K562 (cell line): ENCODE data around the gene MOB4. TPM values are rescaled to one million over a fixed set of nuclear protein-coding genes. Genes with fewer than 3 reads are reported as not detected.

Source experiments
- DDX20 ChIP-seq: fragments of 450-650 bp; IDR thresholded peaks from 2 replicates; pipeline ENCODE4 v1.6.1; 2016; ENCODE audit warnings: missing genetic modification characterization, low read depth, mild to moderate bottlenecking, missing compliant biosample characterization, moderate library complexity
- EHMT2 ChIP-seq: fragments of 450-650 bp; IDR thresholded peaks from 2 replicates; pipeline ENCODE4 v1.6.1; 2018; ENCODE audit warnings: antibody characterized with exemption
- JUND ChIP-seq, 2 experiments: IDR thresholded peaks; 2 replicates in 1 of 2; 3 replicates in 1 of 2; pipeline ENCODE4 v1.6.1; 2011; ENCODE audit warnings: borderline replicate concordance in 2 of 2, low read depth in 2 of 2, low read length in 2 of 2, improper control_type of control experiment in 1 of 2, missing biosample characterization in 1 of 2, missing genetic modification characterization in 1 of 2, missing genetic modification reagents in 1 of 2
- KDM5B ChIP-seq: fragments of 200-600 bp; sonication (generic); IDR thresholded peaks from 2 replicates; pipeline ENCODE4 v1.6.1; 2012; ENCODE audit warnings: low read depth, mild to moderate bottlenecking, moderate library complexity, low read length, control low read depth, inconsistent platforms; ENCODE audit not compliant: insufficient replicate concordance
- MAFF ChIP-seq: IDR thresholded peaks from 2 replicates; pipeline ENCODE4 v1.6.1; 2012; ENCODE audit warnings: low read length, improper control_type of control experiment
- NFIX ChIP-seq: fragments of 250-450 bp; sonication (Bioruptor Pico); IDR thresholded peaks from 2 replicates; pipeline ENCODE4 v1.4.0; 2020; ENCODE audit warnings: low read depth, mild to moderate bottlenecking, moderate library complexity
- NR2F6 ChIP-seq: fragments of 450-650 bp; formaldehyde crosslinking; IDR thresholded peaks from 2 replicates; pipeline ENCODE4 v1.4.0; 2020; ENCODE audit warnings: mild to moderate bottlenecking
- PHF20 ChIP-seq: fragments of 450-650 bp; IDR thresholded peaks from 2 replicates; pipeline ENCODE4 v1.6.1; 2018; ENCODE audit not compliant: partially characterized antibody
- PRPF4 ChIP-seq: fragments of 200-400 bp; formaldehyde crosslinking; IDR thresholded peaks from one replicate; pipeline ENCODE4 v1.6.1; 2017; ENCODE audit warnings: low read length, low read depth, mild to moderate bottlenecking; ENCODE audit not compliant: insufficient read depth, poor library complexity, severe bottlenecking
- ZBTB17 ChIP-seq: fragments of 450-650 bp; formaldehyde crosslinking; IDR thresholded peaks from 2 replicates; pipeline ENCODE4 v1.4.0; 2020; ENCODE audit warnings: mild to moderate bottlenecking
- ZNF766 ChIP-seq: fragments of 200-800 bp; sonication (Bioruptor generic); conservative IDR thresholded peaks from 2 replicates; pipeline ENCODE4 v1.6.1; 2016; ENCODE audit warnings: missing genetic modification characterization, missing compliant biosample characterization
- polyA plus RNA-seq, 8 experiments: library from polyadenylated mRNA; depleted of rRNA in 4 of 8; stranded (reverse) in 5 of 8; unstranded in 3 of 8; fragments of >200 nt; fragmentation: Nextera tagmentation in 2 of 8; fragmentation: Illumina TruSeq in 1 of 8; extraction: Ambion mirVana in 2 of 8; extraction: Trizol in 1 of 8; gene quantifications; 2 replicates each; pipeline versions ENCODE4 v1.2.1 to v1.2.3, GENCODE V29; 2011 to 2014; ENCODE audit warnings: inconsistent platforms in 1 of 8, missing spikeins in 1 of 8
- total RNA-seq, 7 experiments: library from RNA; depleted of rRNA in 6 of 7; stranded (reverse); fragments of >200 nt in 6 of 7; fragmentation: Illumina TruSeq in 2 of 7; extraction: Trizol in 2 of 7; gene quantifications; 2 replicates each; pipeline versions ENCODE4 v1.2.1 to v1.2.3, GENCODE V29; 2011 to 2021; ENCODE audit warnings: low replicate concordance in 1 of 7
- TF ChIP-seq, protein P1 (sequence below): IDR thresholded peaks from 3 replicates; pipeline ENCODE4 v1.6.1; 2011; ENCODE audit warnings: borderline replicate concordance, mild to moderate bottlenecking; ENCODE audit not compliant: insufficient read length, insufficient read depth
- TF ChIP-seq, protein P2 (sequence below): fragments of 250-450 bp; sonication (Bioruptor Pico); IDR thresholded peaks from 2 replicates; pipeline ENCODE4 v1.4.0; 2020
- TF ChIP-seq, protein P3 (sequence below): fragments of 200-800 bp; sonication (Bioruptor generic); IDR thresholded peaks from 2 replicates; pipeline ENCODE4 v1.6.1; 2017; ENCODE audit warnings: missing genetic modification characterization, missing compliant biosample characterization
- TF ChIP-seq, protein P4 (sequence below): sonication (generic); formaldehyde crosslinking; IDR thresholded peaks from 2 replicates; pipeline ENCODE4 v1.4.0; 2020; ENCODE audit warnings: mild to moderate bottlenecking, missing genetic modification reagents

MOB4 gene
- total and polyA plus RNA-seq, 9 of the 15 experiments (the other 6 are each of a cell fraction or from before 2014, with no cell fraction given): 13.5 to 30.8 (median 22.2) TPM

DNA sequence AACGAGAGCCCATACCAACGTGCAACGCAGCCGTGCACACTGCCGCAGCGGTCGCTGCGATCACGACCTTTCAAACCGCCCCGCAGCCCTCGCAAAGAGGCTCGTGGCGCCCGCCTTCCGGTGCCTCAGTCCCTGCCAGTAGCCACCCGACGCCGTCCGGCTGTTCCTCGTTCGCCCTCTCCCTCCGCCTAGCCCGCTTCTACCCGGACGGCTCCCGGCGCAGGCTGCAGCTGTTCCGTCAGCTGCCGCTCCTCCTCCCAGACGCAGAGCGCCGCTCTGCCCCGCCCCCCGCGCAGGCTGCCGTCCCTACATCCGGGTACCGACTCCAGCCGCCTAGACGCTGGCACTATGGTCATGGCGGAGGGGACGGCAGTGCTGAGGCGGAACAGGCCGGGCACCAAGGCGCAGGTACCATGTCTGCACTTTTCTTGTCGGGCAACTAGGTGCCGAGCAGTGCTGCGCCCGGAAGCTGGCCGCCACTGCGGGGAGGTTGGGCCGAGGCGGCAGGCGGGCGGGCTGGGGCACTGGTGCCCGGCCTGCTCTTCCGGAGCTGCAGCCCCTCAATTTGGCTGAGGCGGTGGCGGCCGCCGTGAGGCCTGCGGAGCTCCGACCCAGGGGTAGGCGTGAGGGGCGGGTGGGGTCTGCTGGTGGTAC lies at the start of gene MOB4 (continued):
- TF ChIP-seq, protein P1, sequence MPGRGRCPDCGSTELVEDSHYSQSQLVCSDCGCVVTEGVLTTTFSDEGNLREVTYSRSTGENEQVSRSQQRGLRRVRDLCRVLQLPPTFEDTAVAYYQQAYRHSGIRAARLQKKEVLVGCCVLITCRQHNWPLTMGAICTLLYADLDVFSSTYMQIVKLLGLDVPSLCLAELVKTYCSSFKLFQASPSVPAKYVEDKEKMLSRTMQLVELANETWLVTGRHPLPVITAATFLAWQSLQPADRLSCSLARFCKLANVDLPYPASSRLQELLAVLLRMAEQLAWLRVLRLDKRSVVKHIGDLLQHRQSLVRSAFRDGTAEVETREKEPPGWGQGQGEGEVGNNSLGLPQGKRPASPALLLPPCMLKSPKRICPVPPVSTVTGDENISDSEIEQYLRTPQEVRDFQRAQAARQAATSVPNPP: no peak
- TF ChIP-seq KDM5B (peak; percentile 81), NFIX (CRISPR knock-in tag) (no peak), PHF20 (peak; percentile 66), NR2F6 (CRISPR knock-in tag) (no peak), DDX20 (tag) (no peak), JUND (IDR thresholded peaks at IDR 0.05; ENCODE audit: borderline replicate concordance, low read depth, low read length) (peak; percentile 94), JUND (tag; IDR thresholded peaks at IDR 0.05; ENCODE audit: borderline replicate concordance, low read depth, low read length) (peak; percentile 46; the same call in 1 of the 3 replicates), EHMT2 (no peak), ZNF766 (CRISPR knock-in tag) (peak; percentile 65; the same call in 1 of the 2 replicates), MAFF (no peak), ZBTB17 (0 out of 2 replicates have a peak, but pooled peaks have one; percentile 40), PRPF4 (no peak)
- TF ChIP-seq, protein P2, sequence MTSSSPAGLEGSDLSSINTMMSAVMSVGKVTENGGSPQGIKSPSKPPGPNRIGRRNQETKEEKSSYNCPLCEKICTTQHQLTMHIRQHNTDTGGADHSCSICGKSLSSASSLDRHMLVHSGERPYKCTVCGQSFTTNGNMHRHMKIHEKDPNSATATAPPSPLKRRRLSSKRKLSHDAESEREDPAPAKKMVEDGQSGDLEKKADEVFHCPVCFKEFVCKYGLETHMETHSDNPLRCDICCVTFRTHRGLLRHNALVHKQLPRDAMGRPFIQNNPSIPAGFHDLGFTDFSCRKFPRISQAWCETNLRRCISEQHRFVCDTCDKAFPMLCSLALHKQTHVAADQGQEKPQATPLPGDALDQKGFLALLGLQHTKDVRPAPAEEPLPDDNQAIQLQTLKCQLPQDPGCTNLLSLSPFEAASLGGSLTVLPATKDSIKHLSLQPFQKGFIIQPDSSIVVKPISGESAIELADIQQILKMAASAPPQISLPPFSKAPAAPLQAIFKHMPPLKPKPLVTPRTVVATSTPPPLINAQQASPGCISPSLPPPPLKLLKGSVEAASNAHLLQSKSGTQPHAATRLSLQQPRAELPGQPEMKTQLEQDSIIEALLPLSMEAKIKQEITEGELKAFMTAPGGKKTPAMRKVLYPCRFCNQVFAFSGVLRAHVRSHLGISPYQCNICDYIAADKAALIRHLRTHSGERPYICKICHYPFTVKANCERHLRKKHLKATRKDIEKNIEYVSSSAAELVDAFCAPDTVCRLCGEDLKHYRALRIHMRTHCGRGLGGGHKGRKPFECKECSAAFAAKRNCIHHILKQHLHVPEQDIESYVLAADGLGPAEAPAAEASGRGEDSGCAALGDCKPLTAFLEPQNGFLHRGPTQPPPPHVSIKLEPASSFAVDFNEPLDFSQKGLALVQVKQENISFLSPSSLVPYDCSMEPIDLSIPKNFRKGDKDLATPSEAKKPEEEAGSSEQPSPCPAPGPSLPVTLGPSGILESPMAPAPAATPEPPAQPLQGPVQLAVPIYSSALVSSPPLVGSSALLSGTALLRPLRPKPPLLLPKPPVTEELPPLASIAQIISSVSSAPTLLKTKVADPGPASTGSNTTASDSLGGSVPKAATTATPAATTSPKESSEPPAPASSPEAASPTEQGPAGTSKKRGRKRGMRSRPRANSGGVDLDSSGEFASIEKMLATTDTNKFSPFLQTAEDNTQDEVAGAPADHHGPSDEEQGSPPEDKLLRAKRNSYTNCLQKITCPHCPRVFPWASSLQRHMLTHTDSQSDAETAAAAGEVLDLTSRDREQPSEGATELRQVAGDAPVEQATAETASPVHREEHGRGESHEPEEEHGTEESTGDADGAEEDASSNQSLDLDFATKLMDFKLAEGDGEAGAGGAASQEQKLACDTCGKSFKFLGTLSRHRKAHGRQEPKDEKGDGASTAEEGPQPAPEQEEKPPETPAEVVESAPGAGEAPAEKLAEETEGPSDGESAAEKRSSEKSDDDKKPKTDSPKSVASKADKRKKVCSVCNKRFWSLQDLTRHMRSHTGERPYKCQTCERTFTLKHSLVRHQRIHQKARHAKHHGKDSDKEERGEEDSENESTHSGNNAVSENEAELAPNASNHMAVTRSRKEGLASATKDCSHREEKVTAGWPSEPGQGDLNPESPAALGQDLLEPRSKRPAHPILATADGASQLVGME (CRISPR knock-in tag): no peak
- TF ChIP-seq, protein P3, sequence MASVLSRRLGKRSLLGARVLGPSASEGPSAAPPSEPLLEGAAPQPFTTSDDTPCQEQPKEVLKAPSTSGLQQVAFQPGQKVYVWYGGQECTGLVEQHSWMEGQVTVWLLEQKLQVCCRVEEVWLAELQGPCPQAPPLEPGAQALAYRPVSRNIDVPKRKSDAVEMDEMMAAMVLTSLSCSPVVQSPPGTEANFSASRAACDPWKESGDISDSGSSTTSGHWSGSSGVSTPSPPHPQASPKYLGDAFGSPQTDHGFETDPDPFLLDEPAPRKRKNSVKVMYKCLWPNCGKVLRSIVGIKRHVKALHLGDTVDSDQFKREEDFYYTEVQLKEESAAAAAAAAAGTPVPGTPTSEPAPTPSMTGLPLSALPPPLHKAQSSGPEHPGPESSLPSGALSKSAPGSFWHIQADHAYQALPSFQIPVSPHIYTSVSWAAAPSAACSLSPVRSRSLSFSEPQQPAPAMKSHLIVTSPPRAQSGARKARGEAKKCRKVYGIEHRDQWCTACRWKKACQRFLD (CRISPR knock-in tag): peak; percentile 91
- TF ChIP-seq, protein P4, sequence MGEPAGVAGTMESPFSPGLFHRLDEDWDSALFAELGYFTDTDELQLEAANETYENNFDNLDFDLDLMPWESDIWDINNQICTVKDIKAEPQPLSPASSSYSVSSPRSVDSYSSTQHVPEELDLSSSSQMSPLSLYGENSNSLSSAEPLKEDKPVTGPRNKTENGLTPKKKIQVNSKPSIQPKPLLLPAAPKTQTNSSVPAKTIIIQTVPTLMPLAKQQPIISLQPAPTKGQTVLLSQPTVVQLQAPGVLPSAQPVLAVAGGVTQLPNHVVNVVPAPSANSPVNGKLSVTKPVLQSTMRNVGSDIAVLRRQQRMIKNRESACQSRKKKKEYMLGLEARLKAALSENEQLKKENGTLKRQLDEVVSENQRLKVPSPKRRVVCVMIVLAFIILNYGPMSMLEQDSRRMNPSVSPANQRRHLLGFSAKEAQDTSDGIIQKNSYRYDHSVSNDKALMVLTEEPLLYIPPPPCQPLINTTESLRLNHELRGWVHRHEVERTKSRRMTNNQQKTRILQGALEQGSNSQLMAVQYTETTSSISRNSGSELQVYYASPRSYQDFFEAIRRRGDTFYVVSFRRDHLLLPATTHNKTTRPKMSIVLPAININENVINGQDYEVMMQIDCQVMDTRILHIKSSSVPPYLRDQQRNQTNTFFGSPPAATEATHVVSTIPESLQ (CRISPR knock-in tag): no peak
